GM12873 (cell line): ENCODE measurements around the gene CCDC80.

Experiments used
- CTCF ChIP-seq: IDR thresholded peaks from 2 replicates; pipeline ENCODE4 v1.5.1; 2012; ENCODE audit warnings: low read depth, mild to moderate bottlenecking, moderate library complexity, low read length, control low read depth; ENCODE audit not compliant: insufficient read depth; ENCODE audit errors: missing control alignments

The CCDC80 gene

GRCh38 chr3:112653881-112654300 lies 12.9 kb upstream of the CCDC80 start:
- no peak for TF ChIP-seq CTCF

- TF ChIP-seq CTCF: no peak
Observed at GRCh38 chr3:112653209-112653871, 12.4 kb upstream of the CCDC80 start.

GRCh38 chr3:112651516-112651915 lies 10.6 kb upstream of the CCDC80 start:
- TF ChIP-seq CTCF: no peak

- TF ChIP-seq CTCF: no peak
Observed at GRCh38 chr3:112651071-112651470, 10.1 kb upstream of the CCDC80 start.

- no peak for TF ChIP-seq CTCF
Observed at GRCh38 chr3:112650482-112650881, 9.5 kb upstream of the CCDC80 start.

- TF ChIP-seq CTCF: no peak
Observed at GRCh38 chr3:112649478-112649735, 8.5 kb upstream of the CCDC80 start.

GRCh38 chr3:112647122-112647521 lies 6.2 kb upstream of the CCDC80 start:
- no peak for TF ChIP-seq CTCF
